Stimulated activated effector memory CD8-positive, alpha-beta T cell treated with anti-CD3 and anti-CD28 coated beads, Interleukin-12 subunit alpha, Interleukin-12 subunit beta, amount 100 ng/mL, for 72 hours (primary cell): ENCODE results near the gene HBP1.
"Not testable (repeated sequence)": the region's sequence is repeated elsewhere in the genome, so short reads cannot be mapped to it uniquely, and the experiment has no call there.

Experiments used
- ATAC-seq: fragments of 150-1000 bp; cut with Tn5 transposase; 2 replicates; pipeline ENCODE4 v1.10.0; 2021
- DNase-seq, 2 donors: peaks; one replicate each; pipeline ENCODE4 v3.0.0; 2021 to 2022; ENCODE audit warnings: low spot score in 2 of 2
- H3K27ac Mint-ChIP-seq: one replicate; pipeline ENCODE4 v1.8.0; 2022; ENCODE audit warnings: mild to moderate bottlenecking, mixed read lengths
- H3K36me3 Mint-ChIP-seq: one replicate; pipeline ENCODE4 v1.8.0; 2022; ENCODE audit warnings: mild to moderate bottlenecking, mixed read lengths
- H3K4me1 Mint-ChIP-seq: one replicate; pipeline ENCODE4 v1.8.0; 2022; ENCODE audit warnings: mixed read lengths
- H3K4me3 Mint-ChIP-seq: one replicate; pipeline ENCODE4 v1.8.0; 2022; ENCODE audit warnings: mild to moderate bottlenecking, mixed read lengths
- H3K9me3 Mint-ChIP-seq: one replicate; pipeline ENCODE4 v1.8.0; 2022; ENCODE audit warnings: mixed read lengths

HBP1 gene, protein sequence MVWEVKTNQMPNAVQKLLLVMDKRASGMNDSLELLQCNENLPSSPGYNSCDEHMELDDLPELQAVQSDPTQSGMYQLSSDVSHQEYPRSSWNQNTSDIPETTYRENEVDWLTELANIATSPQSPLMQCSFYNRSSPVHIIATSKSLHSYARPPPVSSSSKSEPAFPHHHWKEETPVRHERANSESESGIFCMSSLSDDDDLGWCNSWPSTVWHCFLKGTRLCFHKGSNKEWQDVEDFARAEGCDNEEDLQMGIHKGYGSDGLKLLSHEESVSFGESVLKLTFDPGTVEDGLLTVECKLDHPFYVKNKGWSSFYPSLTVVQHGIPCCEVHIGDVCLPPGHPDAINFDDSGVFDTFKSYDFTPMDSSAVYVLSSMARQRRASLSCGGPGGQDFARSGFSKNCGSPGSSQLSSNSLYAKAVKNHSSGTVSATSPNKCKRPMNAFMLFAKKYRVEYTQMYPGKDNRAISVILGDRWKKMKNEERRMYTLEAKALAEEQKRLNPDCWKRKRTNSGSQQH

DNA sequence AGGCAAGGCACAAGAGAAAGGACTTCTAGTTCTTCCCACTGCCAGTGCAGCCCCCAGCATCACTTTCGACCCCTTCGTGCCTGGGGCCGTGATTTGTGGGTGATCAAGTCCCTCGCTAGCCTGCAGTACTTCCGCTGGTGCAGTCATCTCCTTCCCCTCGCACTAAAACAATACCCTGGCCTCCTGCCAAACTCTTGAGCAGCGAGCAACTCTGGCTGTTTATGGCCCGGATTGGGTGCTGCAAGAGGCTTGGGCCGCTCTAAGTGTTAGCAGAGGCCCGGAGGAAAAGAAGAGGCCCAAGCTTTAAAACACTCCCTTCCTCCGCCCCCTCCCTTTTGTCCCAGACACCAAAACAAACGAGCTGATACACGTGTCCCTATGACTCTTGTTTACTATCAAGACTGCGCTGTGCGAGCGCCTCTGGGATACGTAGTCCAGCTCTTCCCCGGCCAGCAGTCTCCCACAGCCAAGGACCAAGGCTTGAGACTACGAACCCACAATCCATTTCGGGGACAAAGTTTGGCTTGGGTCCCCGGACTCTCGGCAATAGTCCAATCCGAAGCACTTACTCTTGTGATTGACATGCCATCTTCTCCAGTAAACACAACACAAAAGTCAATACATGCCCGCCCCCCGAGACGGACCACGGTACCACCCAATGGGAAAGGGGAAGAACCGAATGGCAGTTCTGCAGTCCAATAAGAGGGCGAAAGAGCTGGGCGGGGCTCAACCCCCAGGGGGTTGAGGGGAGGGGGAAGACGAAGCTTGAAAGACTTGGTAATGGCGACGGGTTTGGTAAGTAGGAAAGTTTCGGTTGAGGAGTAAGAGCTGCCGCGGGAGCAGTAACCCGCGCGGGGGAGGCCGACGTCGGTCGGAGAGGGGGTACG lies at the start of gene HBP1:
Gene HBP1 (plus strand): TSS at position 771 of the 887 bp plus-strand sequence. CDS start 10,891 bp downstream, outside the sequence.
- peaks cover 30% of the 10 kb centered on the region for H3K4me1 Mint-ChIP-seq
- H3K27ac Mint-ChIP-seq, result peak within 1 kb of the TSS; percentile 98
- peaks cover 42% of the 10 kb centered on the region for H3K36me3 Mint-ChIP-seq
- ATAC-seq, result peak; percentile 89
- DNase-seq, result peak; percentile 93 to 98
- no peaks in the 10 kb centered on the region for H3K9me3 Mint-ChIP-seq
- H3K4me3 Mint-ChIP-seq, result peak within 1 kb of the TSS; percentile 84

- H3K9me3 Mint-ChIP-seq, result no peaks in the 10 kb centered on the region
- no peak overlapping the region for H3K4me3 Mint-ChIP-seq
- DNase-seq, result no peak
- H3K27ac Mint-ChIP-seq, result no peak overlapping the region
- H3K4me1 Mint-ChIP-seq, result no peaks in the 10 kb centered on the region
- H3K36me3 Mint-ChIP-seq, result no peaks in the 10 kb centered on the region
- ATAC-seq, result no peak
Measured at GRCh38 chr7:107119376-107120105, 49.3 kb upstream of the HBP1 start.

GRCh38 chr7:107122486-107122911 lies 46.3 kb upstream of the HBP1 start:
- Mint-ChIP-seq H3K9me3 (no peaks in the 10 kb centered on the region), H3K27ac (no peak overlapping the region), H3K4me1 (peaks cover 19% of the 10 kb centered on the region), H3K36me3 (no peaks in the 10 kb centered on the region), H3K4me3 (no peak overlapping the region)
- ATAC-seq (no peak), DNase-seq (no peak)

DNA sequence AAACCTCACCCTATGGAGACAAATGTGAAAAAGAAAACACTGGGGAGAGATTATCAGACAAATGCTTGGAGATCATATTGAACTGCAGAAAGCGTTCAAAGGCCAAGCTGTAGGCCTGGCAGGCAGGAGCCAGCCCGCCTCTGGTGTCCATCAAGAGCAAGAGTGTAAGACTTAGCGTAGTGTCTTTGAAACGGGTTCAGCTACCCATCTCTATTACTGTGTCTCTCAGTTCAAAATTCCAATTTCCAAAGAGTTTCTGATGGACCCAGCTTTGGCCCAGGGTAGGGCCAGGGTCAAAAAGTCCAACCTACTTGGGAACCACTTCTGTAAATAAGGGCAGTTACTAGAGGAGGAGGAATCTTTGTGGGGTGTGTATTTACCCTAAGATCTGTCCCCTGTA lies 45.4 kb upstream of the HBP1 start:
- DNase-seq, result no peak
- ATAC-seq, result no peak
- no peaks in the 10 kb centered on the region for H3K9me3 Mint-ChIP-seq
- H3K4me1 Mint-ChIP-seq, result peaks cover 19% of the 10 kb centered on the region
- H3K4me3 Mint-ChIP-seq, result no peak overlapping the region
- no peak overlapping the region for H3K27ac Mint-ChIP-seq
- H3K36me3 Mint-ChIP-seq, result no peaks in the 10 kb centered on the region

DNA sequence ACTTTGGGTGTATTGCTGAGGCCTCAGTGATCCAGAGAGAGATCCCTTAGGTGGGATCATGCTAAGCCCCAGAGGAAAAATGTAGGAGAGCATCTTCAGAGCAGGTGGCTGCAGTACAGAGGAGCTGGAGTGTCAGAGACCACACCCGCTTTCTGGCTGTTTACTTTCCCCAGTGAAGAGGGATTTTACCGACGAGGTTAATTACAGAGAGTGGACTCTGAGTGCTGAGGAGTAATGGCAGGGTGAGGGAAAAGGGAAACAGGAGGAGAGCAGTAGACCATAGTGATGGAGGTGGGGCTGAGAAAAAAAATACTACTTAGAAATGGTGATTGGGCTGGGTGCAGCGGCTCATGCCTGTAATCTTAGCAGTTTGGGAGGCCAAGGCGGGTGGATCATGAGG lies 43.3 kb upstream of the HBP1 start:
- Mint-ChIP-seq H3K36me3 (no peaks in the 10 kb centered on the region), H3K27ac (peak overlapping the region; percentile 16), H3K4me1 (peaks cover 19% of the 10 kb centered on the region), H3K9me3 (no peaks in the 10 kb centered on the region), H3K4me3 (peak overlapping the region; percentile 68)
- no peak for ATAC-seq
- DNase-seq, result no peak

GRCh38 chr7:107128217-107128616 lies 40.6 kb upstream of the HBP1 start:
- no peak overlapping the region for H3K27ac Mint-ChIP-seq
- peaks cover 19% of the 10 kb centered on the region for H3K4me1 Mint-ChIP-seq
- DNase-seq (no peak), ATAC-seq (no peak)
- H3K9me3 Mint-ChIP-seq, result no peaks in the 10 kb centered on the region
- H3K36me3 Mint-ChIP-seq, result no peaks in the 10 kb centered on the region
- no peak overlapping the region for H3K4me3 Mint-ChIP-seq

GRCh38 chr7:107128748-107129147 lies 40.1 kb upstream of the HBP1 start:
- Mint-ChIP-seq H3K9me3 (no peaks in the 10 kb centered on the region), H3K36me3 (no peaks in the 10 kb centered on the region), H3K4me1 (peaks cover 19% of the 10 kb centered on the region), H3K27ac (no peak overlapping the region), H3K4me3 (no peak overlapping the region)
- no peak for ATAC-seq
- no peak for DNase-seq

DNA sequence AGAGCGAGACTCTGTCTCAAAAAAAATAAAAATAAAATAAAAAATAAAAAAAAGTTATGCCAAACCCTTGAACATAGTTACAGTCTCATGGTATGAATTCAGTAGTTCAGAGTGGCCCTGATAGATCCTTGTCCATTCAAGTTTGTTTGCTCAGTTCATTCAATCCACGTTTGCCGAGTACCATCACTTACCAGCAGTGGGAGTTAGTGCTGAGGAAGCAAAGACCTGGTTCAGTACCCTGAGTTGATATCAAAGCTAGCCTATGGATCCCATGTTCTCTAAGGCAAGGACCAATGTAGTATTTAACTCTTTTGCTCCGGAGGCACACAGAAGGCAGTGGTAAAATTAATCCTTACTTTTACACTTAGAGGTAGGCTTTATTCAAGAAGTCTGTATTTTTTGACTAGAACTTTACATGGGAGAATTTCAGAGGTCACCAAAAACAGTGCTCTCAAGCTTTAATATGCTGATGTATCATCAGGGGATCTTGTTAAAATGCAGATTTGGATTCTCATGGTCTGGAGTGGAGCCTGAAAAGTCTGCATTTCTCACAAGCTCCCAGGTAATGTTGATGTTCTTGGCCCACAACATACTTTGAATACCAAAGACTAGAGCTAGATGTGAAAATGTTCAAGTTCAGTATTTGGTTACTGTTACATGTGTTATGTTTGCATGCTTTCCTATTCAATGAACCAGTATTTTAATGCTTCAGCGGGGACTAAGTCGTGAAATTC lies 38.1 kb upstream of the HBP1 start:
- no peak for DNase-seq
- H3K9me3 Mint-ChIP-seq, result no peaks in the 10 kb centered on the region
- ATAC-seq, result no peak
- peaks cover 14% of the 10 kb centered on the region for H3K4me1 Mint-ChIP-seq
- no peak overlapping the region for H3K4me3 Mint-ChIP-seq
- no peak overlapping the region for H3K27ac Mint-ChIP-seq
- H3K36me3 Mint-ChIP-seq, result no peaks in the 10 kb centered on the region

DNA sequence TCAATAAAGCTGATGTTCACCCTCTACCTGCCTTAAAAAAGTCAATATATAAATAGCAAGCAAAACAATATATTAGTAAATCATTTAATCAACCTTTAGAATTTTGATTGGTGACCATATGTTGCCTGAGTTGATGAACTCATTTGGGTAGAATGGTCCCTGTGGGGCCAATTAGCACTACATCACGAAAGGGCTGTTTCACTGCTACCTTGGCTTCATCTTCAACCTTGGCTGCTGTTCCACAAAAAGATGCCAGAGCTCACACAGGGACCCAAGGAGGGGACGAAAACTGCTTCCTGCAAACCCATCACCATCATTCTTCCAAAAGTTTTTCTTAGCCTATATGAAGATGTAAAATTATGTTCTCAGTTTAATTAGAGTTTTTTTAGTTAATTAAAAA lies 35.4 kb upstream of the HBP1 start:
- Mint-ChIP-seq H3K27ac (no peak overlapping the region), H3K36me3 (no peaks in the 10 kb centered on the region), H3K9me3 (no peaks in the 10 kb centered on the region), H3K4me3 (no peak overlapping the region), H3K4me1 (no peaks in the 10 kb centered on the region)
- no peak for ATAC-seq
- no peak for DNase-seq

GRCh38 chr7:107138696-107139420 lies 29.9 kb upstream of the HBP1 start:
- ATAC-seq (no peak), DNase-seq (no peak)
- Mint-ChIP-seq H3K27ac (no peak overlapping the region), H3K4me3 (no peak overlapping the region), H3K4me1 (no peaks in the 10 kb centered on the region), H3K9me3 (no peaks in the 10 kb centered on the region), H3K36me3 (no peaks in the 10 kb centered on the region)

DNA sequence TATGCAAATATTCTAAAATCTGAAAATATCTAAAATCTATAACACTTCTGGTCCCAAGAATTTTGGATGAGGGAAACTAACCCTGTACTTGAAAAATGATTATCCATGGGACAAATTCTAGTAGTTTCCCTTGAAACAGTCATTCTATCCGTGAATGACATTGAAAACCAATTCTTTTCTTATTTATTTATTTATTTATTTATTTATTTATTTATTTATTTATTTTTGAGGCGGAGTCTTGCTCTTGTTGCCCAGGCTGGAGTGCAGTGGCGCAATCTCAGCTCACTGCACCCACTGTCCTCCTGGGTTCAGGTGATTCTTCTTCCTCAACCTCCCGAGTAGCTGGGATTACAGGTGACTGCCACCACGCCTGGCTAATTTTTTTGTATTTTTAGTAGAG lies 24.9 kb upstream of the HBP1 start:
- H3K4me3 Mint-ChIP-seq, H3K4me1 Mint-ChIP-seq, DNase-seq, H3K36me3 Mint-ChIP-seq, H3K27ac Mint-ChIP-seq, H3K9me3 Mint-ChIP-seq, ATAC-seq: not testable (repeated sequence)

DNA sequence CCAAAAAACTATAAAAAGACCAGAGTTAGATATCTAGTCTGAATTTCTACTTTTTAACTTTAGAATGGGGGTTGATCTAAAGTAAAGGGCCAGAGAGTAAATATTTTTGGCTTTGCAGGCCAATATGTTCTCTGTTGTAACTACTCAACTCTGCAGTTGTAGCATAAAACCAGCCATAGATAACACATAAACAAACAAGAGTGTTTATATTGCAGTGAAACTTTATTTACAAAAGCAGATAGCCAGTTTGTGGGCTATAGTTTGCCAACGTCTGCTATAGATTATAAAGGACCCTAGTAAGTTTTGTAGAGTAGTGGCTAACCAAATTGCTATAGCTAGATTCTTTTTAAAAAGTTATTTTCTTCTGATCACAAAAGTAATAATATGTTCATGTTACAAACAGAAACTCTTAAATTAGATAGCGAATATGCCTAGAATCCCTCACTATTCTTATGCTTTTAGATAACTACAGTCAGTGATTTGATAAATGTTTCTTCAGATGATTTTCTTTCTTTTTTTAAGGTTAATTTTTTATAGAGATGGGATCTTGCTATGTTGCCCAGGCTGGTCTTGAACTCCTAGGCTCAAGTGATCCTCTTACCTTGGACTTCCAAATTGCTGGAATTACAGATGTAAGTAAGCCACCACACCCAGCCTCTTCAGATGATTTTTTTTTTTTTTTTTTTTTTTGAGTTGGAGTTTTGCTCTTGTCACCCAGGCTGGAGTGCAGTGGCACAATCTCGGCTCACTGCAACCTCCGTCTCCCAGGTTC lies 23.6 kb upstream of the HBP1 start:
- Mint-ChIP-seq H3K9me3 (no peaks in the 10 kb centered on the region), H3K4me3 (no peak overlapping the region)
- DNase-seq, result no peak

More for the DNA sequence above, 23.6 kb upstream of the HBP1 start:
- H3K4me1 Mint-ChIP-seq, result no peaks in the 10 kb centered on the region
- H3K27ac Mint-ChIP-seq, result no peak overlapping the region
- H3K36me3 Mint-ChIP-seq, result no peaks in the 10 kb centered on the region
- ATAC-seq, result no peak
